Measurements from ENCODE around the gene ZNF22.

ZNF22 gene

GRCh38 chr10:45035673-45036072 lies 35.0 kb downstream of the ZNF22 start:
- no peak for DNase-seq

- peak; percentile 4 for DNase-seq
These were observed 40.3 kb downstream of the ZNF22 start for GRCh38 chr10:45040921-45041542.

DNA sequence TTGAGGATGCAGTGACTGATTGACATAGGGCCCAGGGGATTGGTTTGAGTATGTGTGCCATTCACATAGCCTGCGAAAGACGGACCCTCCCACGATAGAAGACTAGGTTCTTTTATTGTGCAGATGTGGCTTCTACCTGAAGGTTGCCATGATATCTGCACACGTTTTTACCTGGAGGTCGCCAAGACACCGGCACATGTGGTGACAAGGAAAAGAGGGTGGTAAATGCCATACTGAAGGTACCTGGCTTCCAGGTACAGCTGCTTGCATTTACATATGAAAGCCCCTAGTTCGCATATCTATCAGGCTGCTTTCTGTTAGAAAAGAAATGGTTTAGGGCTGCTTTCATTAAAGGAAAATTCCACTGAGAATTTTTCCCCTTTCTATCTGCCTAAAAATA lies 43.6 kb downstream of the ZNF22 start:
- no peak for DNase-seq

- no peak for DNase-seq
These were observed 50.0 kb downstream of the ZNF22 start for GRCh38 chr10:45050551-45051235.

GRCh38 chr10:45052700-45053099 lies 52.0 kb downstream of the ZNF22 start:
- DNase-seq = no peak

- DNase-seq = no peak
These were observed 52.9 kb downstream of the ZNF22 start for GRCh38 chr10:45053569-45054100.

All from kidney glomerular epithelial cell (primary cell).